ENCODE results near the gene METTL15.
"Not testable (repeated sequence)": the region's sequence is repeated elsewhere in the genome, so short reads cannot be mapped to it uniquely, and the experiment has no call there.

DNA sequence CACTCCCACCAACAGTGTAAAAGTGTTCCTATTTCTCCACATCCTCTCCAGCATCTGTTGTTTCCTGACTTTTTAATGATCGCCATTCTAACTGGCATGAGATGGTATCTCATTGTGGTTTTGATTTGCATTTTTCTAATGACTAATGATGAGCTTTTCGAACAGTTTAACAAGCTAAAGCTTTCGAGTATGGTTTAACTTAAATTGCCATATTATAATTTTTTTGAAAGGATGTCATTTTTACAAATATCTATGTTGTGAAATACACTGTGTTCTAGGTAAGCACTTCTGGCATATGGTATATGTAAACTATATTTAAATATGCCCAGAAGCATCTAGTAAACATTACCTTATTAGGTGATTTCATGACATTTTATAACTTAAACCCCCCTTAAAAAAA, 20.5 kb upstream of the METTL15 start:
- TF ChIP-seq, protein P1, sequence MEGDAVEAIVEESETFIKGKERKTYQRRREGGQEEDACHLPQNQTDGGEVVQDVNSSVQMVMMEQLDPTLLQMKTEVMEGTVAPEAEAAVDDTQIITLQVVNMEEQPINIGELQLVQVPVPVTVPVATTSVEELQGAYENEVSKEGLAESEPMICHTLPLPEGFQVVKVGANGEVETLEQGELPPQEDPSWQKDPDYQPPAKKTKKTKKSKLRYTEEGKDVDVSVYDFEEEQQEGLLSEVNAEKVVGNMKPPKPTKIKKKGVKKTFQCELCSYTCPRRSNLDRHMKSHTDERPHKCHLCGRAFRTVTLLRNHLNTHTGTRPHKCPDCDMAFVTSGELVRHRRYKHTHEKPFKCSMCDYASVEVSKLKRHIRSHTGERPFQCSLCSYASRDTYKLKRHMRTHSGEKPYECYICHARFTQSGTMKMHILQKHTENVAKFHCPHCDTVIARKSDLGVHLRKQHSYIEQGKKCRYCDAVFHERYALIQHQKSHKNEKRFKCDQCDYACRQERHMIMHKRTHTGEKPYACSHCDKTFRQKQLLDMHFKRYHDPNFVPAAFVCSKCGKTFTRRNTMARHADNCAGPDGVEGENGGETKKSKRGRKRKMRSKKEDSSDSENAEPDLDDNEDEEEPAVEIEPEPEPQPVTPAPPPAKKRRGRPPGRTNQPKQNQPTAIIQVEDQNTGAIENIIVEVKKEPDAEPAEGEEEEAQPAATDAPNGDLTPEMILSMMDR (IDR thresholded peaks at IDR 0.05) = not testable (repeated sequence)
- not testable (repeated sequence) for TF ChIP-seq POLR2A (IDR thresholded peaks at IDR 0.05)
